Heart right ventricle (tissue), 16 donors: ENCODE results near the gene PI4KA. TPM values are rescaled to one million over a fixed set of nuclear protein-coding genes. Genes with fewer than 3 reads are reported as not detected.
A peak's percentile ranks its signal among the peaks of the same experiment; 100 is the strongest.

ENCODE experiments used
- ATAC-seq, 8 donors: fragments of 200-7000 bp; cut with Tn5 transposase; one replicate each; pipeline ENCODE4 v1.9.1; 2020; ENCODE audit warnings: mild to moderate bottlenecking in 8 of 8, moderate library complexity in 8 of 8, moderate number of reproducible peaks in 1 of 8
- DNase-seq, 2 donors: peaks; one replicate each; pipeline ENCODE4 v3.0.0-alpha.2; 2020
- H3K27ac ChIP-seq, 10 donors: fragments of 200-600 bp; sonication (generic) in 2 of 10; one replicate each; pipeline versions ENCODE4 v1.5.0 to v1.8.0; 2020 to 2022; ENCODE audit warnings: mild to moderate bottlenecking in 3 of 10
- H3K27me3 ChIP-seq, 7 donors: fragments of 200-600 bp; one replicate each; pipeline ENCODE4 v1.8.0; 2021 to 2022; ENCODE audit warnings: mild to moderate bottlenecking in 2 of 7
- H3K36me3 ChIP-seq, 9 donors: fragments of 200-600 bp; sonication (generic) in 1 of 9; one replicate each; pipeline versions ENCODE4 v1.5.0 to v1.8.0; 2020 to 2022; ENCODE audit warnings: mild to moderate bottlenecking in 2 of 9
- H3K4me1 ChIP-seq, 9 donors: fragments of 200-600 bp; sonication (generic) in 1 of 9; one replicate each; pipeline versions ENCODE4 v1.5.0 to v1.8.0; 2020 to 2022; ENCODE audit warnings: mild to moderate bottlenecking in 4 of 9
- H3K4me3 ChIP-seq, 10 donors: fragments of 200-600 bp; sonication (generic) in 2 of 10; one replicate each; pipeline versions ENCODE4 v1.5.0 to v1.8.0; 2020 to 2022; ENCODE audit warnings: mild to moderate bottlenecking in 7 of 10, moderate library complexity in 2 of 10
- H3K9me3 ChIP-seq, 11 donors: fragments of 200-600 bp in 10 of 11; sonication (generic) in 2 of 11; one replicate each; pipeline versions ENCODE4 v1.5.0 to v1.8.0; 2013 to 2022; ENCODE audit warnings: mild to moderate bottlenecking in 2 of 11, control low read depth in 1 of 11, moderate library complexity in 1 of 11
- WGBS, 2 donors: extraction: QIAGEN DNeasy Blood & Tissue Kit; methylation state at CpG; one replicate each; pipeline ENCODE4 v1.1.7; 2013; ENCODE audit warnings: inconsistent platforms in 1 of 2; 5-methylcytosine and 5-hydroxymethylcytosine counted together
- intact Hi-C, 10 donors: fragments of 100-400 bp; cut with DNase I; formaldehyde crosslinking; loops; one replicate each; pipeline versions ENCODE4 v1.11.1 to v1.14.2; 2022
- polyA plus RNA-seq, 2 donors: library from polyadenylated mRNA; stranded (reverse); fragments of 200-250 nt; gene quantifications; one replicate each; pipeline ENCODE4 v1.2.3, GENCODE V29; 2013
- total RNA-seq, 10 donors: library from RNA; stranded (reverse); fragmentation: NEBNext Ultra II Directional in 3 of 10; extraction: Animal tissue kit (Norgen Biotek cat#: 25700) in 3 of 10; gene quantifications; one replicate each; pipeline versions ENCODE4 v1.2.1 to v1.2.4, GENCODE V29; 2021 to 2023
- TF ChIP-seq, protein P1 (sequence below), 9 donors: fragments of 200-600 bp; sonication (generic) in 2 of 9; IDR thresholded peaks; one replicate each; pipeline versions ENCODE4 v1.5.0 to v1.8.0; 2021 to 2022; ENCODE audit warnings: antibody characterized with exemption in 9 of 9, mild to moderate bottlenecking in 5 of 9, moderate library complexity in 1 of 9
- donor health status: Arrhythmogenic right ventricular cardiomyopathy.
- donor health status: ischemic (EF 13 %, LVEDD 7.1; RV severe dilation, severe dysfunction).
- donor health status: healthy with polysubstance abuse.
- donor health status: DM: no; HTN: yes; CAD: no.
- donor health status: DM: no; HTN: no; CAD: no.
- donor health status: ischemic (EF 25% LVEDD 6.9; RV normal size, moderate dysfunction).
- donor health status: ischemic (EF 25% LVEDD 5.7; RV mildly dilated, moderate dysfunction).
- donor health status: healthy.
- donor health status: DM: yes; HTN: yes; CAD: no.
- donor health status: Ischemic cardiomyopathy.
- donor health status: ischemic (EF 35%, LVEDD 5.7; RV mildly dilated, moderate dysfunction).
- donor health status: nonischemic (EF 11% LVEDD 7.7; RV severe dilation, severe dysfunction).
- donor health status: DM: yes; HTN: yes; CAD: no.
- donor health status: PGD.
- donor health status: ischemic (EF 29% LVEDD 5.4; RV normal size, mild dysfunction).
- donor health status: nonischemic (EF 23%, LVEDD 6.1; RV moderate dilation, normal function).

PI4KA gene
- total and polyA plus RNA-seq, 12 donors = 32.3 to 55.2 (median 39.4) TPM

DNA sequence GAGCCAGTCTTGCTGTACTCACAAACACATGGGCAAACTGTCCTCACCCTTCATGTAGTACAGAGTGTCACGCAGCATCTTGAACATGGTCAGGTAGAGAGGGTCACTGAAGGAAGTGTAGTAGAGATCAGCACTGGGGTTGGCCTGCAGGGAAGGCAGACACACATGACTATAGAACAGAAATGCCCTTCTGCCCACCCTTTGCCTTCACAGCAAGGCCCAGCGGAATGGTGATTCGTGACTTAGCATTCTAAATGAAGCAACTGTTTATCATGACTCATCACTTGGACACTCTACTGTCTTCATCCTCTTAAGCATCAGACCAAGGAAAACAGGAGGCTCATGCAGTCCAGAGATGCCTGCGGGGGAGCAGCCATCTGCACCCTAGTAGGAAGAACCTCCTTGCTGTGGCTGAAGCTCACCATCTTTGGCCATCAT is 51.3 kb downstream of the PI4KA start:
- no peak overlapping the region for H3K4me3 ChIP-seq
- no peak overlapping the region for H3K27ac ChIP-seq
- intact Hi-C loops = no loop called here
- peaks cover 4 to 100% (median 64%) of the 10 kb centered on the region in 9 donors for H3K36me3 ChIP-seq
- H3K27me3 ChIP-seq = no peaks in the 10 kb centered on the region
- no peaks in the 10 kb centered on the region for H3K4me1 ChIP-seq
- no peak for DNase-seq
- 91 to 98% methylated on average over 4 of the region's 4 CpGs for WGBS, 2 donors
- TF ChIP-seq, protein P1, sequence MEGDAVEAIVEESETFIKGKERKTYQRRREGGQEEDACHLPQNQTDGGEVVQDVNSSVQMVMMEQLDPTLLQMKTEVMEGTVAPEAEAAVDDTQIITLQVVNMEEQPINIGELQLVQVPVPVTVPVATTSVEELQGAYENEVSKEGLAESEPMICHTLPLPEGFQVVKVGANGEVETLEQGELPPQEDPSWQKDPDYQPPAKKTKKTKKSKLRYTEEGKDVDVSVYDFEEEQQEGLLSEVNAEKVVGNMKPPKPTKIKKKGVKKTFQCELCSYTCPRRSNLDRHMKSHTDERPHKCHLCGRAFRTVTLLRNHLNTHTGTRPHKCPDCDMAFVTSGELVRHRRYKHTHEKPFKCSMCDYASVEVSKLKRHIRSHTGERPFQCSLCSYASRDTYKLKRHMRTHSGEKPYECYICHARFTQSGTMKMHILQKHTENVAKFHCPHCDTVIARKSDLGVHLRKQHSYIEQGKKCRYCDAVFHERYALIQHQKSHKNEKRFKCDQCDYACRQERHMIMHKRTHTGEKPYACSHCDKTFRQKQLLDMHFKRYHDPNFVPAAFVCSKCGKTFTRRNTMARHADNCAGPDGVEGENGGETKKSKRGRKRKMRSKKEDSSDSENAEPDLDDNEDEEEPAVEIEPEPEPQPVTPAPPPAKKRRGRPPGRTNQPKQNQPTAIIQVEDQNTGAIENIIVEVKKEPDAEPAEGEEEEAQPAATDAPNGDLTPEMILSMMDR (IDR thresholded peaks at IDR 0.05) = no peak
- ATAC-seq = no peak
- H3K9me3 ChIP-seq = no peaks in the 10 kb centered on the region

DNA sequence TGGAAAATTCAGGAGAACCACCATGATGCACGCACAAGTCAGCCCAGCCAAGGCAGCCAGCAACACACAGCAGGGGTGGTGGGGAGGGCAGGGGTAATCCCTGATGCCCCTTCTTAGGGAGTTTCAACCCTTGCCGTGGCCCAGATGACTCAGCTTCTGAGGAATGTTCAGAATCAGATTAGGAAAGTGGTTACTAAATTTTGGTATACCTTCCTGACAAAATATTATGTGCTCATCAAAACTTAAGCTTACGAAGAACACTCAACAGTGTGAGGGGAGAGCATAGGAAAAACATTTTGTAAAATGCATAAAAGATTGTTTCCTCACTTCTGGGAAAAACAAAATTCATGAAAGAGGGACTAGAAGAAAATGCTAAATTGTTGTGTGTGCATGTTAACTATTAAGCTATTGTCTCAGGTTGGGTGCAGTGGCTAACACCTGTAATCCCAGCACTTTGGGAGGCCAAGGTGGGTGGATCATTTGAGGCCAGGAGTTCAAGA is 52.6 kb downstream of the PI4KA start:
- H3K4me1 ChIP-seq = no peaks in the 10 kb centered on the region
- intact Hi-C loops = no loop called here
- H3K4me3 ChIP-seq = no peak overlapping the region
- 82 to 88% methylated on average over 3 of the region's 3 CpGs for WGBS, 2 donors
- TF ChIP-seq, protein P1 (IDR thresholded peaks at IDR 0.05) = no peak
- DNase-seq (no peak), ATAC-seq (no peak)
- H3K27ac ChIP-seq = no peak overlapping the region
- no peaks in the 10 kb centered on the region for H3K27me3 ChIP-seq
- peaks cover 4 to 100% (median 68%) of the 10 kb centered on the region in 9 donors for H3K36me3 ChIP-seq
- H3K9me3 ChIP-seq = no peaks in the 10 kb centered on the region

DNA sequence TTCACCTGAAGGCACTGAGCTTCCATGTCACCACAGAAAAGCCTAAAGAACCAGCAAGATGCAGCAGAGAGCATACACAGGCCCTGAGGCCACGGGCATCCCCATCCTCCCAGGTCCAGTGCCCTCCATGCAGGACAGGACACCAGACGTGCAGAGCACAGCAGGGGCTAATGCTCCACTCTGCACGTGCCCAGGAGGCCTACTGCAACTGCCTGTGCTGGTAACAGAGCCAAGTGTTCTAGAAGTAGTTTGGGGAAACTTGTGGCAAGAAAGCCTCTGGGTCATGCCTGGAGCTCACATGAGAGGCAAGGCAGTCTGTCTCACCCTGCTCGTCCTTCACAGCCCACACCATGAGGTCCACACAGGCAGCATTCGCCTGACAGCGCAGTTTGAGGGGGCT is 54.0 kb downstream of the PI4KA start:
- H3K27me3 ChIP-seq = no peaks in the 10 kb centered on the region
- H3K4me3 ChIP-seq = no peak overlapping the region
- H3K27ac ChIP-seq = no peak overlapping the region
- no peaks in the 10 kb centered on the region for H3K4me1 ChIP-seq
- intact Hi-C loops = no loop called here
- WGBS, 2 donors = 92 to 95% methylated on average over 6 of the region's 6 CpGs
- ATAC-seq (no peak), DNase-seq (no peak)
- TF ChIP-seq, protein P1 (IDR thresholded peaks at IDR 0.05) = no peak
- peaks cover 4 to 100% (median 72%) of the 10 kb centered on the region in 9 donors for H3K36me3 ChIP-seq
- H3K9me3 ChIP-seq = no peaks in the 10 kb centered on the region

DNA sequence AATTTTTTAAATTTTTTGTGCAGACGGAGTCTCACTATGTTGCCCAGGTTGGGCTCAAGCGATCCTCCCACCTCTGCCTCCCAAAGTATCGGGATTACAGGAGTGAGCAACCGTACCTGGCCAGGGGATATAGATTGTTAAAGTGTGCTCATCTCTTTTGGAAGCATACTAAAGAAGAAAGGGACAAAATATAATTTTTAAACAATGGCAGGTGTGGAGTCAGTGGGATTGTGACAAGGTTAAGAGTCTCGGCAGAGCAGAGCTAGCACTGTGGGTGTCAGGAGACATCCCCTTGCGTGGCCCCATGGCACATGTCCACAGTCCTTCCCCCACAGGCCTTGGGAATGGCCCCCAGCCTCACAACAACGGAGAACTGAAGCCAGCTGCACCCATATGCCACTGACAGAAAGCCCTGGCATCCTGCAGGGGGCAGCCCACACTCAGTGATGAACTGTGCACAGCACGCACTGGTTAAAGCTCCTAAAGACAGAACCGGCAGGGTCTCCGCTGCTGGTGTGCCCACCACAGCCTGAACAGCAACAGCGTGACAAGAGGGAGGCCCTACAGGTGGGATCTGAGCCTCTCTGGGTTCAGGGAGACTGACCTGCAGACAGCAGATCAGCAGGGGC is 54.8 kb downstream of the PI4KA start:
- Histone ChIP-seq H3K36me3 (peaks cover 4 to 100% (median 78%) of the 10 kb centered on the region in 9 donors), H3K4me3 (no peak overlapping the region), H3K27me3 (no peaks in the 10 kb centered on the region), H3K9me3 (no peaks in the 10 kb centered on the region), H3K27ac (no peak overlapping the region), H3K4me1 (no peaks in the 10 kb centered on the region)
- intact Hi-C loops = no loop called here
- 72 to 82% methylated on average over 11 of the region's 11 CpGs for WGBS, 2 donors
- ATAC-seq (peak in 5 of 8 donors; percentile 37 to 64 (median 46)), DNase-seq (peak; percentile 16 to 21)
- TF ChIP-seq, protein P1 (IDR thresholded peaks at IDR 0.05) = peak in 8 of 9 donors; percentile 31 to 56 (median 44)
